Measurements from ENCODE around the gene CNPY4.

The CNPY4 gene
- long read RNA-seq, partial matches to known transcripts, result 1 of 3 reads
- long read RNA-seq, other reads (novel, unspliced or antisense), result 2 of 3 reads

- Histone ChIP-seq H3K27ac (replicated peaks) (peak within 1 kb of the TSS; percentile 97), H3K4me3 (replicated peaks; ENCODE audit: insufficient read depth, low read length) (peak within 1 kb of the TSS; percentile 77), H3K27me3 (ENCODE audit: insufficient read depth, poor library complexity, severe bottlenecking) (no peaks in the 10 kb centered on the region)
- TF ChIP-seq GABPA (IDR thresholded peaks at IDR 0.05; ENCODE audit: low read depth), result no peak
- TF ChIP-seq, protein P1, sequence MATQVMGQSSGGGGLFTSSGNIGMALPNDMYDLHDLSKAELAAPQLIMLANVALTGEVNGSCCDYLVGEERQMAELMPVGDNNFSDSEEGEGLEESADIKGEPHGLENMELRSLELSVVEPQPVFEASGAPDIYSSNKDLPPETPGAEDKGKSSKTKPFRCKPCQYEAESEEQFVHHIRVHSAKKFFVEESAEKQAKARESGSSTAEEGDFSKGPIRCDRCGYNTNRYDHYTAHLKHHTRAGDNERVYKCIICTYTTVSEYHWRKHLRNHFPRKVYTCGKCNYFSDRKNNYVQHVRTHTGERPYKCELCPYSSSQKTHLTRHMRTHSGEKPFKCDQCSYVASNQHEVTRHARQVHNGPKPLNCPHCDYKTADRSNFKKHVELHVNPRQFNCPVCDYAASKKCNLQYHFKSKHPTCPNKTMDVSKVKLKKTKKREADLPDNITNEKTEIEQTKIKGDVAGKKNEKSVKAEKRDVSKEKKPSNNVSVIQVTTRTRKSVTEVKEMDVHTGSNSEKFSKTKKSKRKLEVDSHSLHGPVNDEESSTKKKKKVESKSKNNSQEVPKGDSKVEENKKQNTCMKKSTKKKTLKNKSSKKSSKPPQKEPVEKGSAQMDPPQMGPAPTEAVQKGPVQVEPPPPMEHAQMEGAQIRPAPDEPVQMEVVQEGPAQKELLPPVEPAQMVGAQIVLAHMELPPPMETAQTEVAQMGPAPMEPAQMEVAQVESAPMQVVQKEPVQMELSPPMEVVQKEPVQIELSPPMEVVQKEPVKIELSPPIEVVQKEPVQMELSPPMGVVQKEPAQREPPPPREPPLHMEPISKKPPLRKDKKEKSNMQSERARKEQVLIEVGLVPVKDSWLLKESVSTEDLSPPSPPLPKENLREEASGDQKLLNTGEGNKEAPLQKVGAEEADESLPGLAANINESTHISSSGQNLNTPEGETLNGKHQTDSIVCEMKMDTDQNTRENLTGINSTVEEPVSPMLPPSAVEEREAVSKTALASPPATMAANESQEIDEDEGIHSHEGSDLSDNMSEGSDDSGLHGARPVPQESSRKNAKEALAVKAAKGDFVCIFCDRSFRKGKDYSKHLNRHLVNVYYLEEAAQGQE (IDR thresholded peaks at IDR 0.05; ENCODE audit: insufficient replicate concordance, low read depth), result peak; percentile 84
- TF ChIP-seq, protein P2, sequence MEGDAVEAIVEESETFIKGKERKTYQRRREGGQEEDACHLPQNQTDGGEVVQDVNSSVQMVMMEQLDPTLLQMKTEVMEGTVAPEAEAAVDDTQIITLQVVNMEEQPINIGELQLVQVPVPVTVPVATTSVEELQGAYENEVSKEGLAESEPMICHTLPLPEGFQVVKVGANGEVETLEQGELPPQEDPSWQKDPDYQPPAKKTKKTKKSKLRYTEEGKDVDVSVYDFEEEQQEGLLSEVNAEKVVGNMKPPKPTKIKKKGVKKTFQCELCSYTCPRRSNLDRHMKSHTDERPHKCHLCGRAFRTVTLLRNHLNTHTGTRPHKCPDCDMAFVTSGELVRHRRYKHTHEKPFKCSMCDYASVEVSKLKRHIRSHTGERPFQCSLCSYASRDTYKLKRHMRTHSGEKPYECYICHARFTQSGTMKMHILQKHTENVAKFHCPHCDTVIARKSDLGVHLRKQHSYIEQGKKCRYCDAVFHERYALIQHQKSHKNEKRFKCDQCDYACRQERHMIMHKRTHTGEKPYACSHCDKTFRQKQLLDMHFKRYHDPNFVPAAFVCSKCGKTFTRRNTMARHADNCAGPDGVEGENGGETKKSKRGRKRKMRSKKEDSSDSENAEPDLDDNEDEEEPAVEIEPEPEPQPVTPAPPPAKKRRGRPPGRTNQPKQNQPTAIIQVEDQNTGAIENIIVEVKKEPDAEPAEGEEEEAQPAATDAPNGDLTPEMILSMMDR (IDR thresholded peaks at IDR 0.05; ENCODE audit: insufficient read depth, low read length), result no peak
- TF ChIP-seq SPI1 (IDR thresholded peaks at IDR 0.05; ENCODE audit: borderline replicate concordance, low read depth), result no peak
- TF ChIP-seq POLR2AphosphoS5 (IDR thresholded peaks at IDR 0.05; ENCODE audit: low read depth), result peak; percentile 57; the same call in 1 of the 2 replicates
- peak; percentile 86 to 96 for DNase-seq (ENCODE audit: low read depth in 1 of 2, low spot score in 1 of 2)
These were observed at the start of gene CNPY4, which contains the start of gene TAF6 for GRCh38 chr7:100119072-100119969. TSS of gene CNPY4 (plus strand) at chr7:100119634. CDS start at chr7:100119745, 111 bp downstream. TSS of gene TAF6 (minus strand) at chr7:100119358. CDS start at chr7:100114209, 5,149 bp downstream.

DNA sequence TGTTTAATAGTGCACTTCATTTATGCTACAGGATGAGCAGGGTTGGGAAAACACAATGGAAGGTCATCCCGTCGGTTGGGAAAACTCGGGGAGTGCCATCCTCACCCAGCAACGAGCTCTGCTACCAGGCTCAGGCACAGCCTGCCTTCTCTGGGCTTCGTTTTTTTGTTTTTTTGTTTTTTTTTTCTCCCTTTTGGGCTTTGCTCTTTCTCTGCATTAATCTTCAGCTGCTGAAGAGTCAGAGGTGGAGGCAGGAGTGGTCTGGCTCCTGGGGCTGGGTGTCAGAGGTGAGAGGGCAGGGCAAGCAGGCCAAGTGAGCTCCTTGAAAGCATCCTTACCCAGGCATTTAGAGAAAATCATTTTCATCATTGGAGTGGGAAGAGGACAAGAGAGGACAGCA, 49.4 kb upstream of the CNPY4 start:
- TF ChIP-seq POLR2AphosphoS5 (IDR thresholded peaks at IDR 0.05; ENCODE audit: low read depth) (no peak), SPI1 (IDR thresholded peaks at IDR 0.05; ENCODE audit: borderline replicate concordance, low read depth) (no peak), GABPA (IDR thresholded peaks at IDR 0.05; ENCODE audit: low read depth) (no peak)
- TF ChIP-seq, protein P1 (IDR thresholded peaks at IDR 0.05; ENCODE audit: insufficient replicate concordance, low read depth), result no peak
- TF ChIP-seq, protein P2 (IDR thresholded peaks at IDR 0.05; ENCODE audit: insufficient read depth, low read length), result no peak
- Histone ChIP-seq H3K27me3 (ENCODE audit: insufficient read depth, poor library complexity, severe bottlenecking) (no peaks in the 10 kb centered on the region), H3K4me3 (replicated peaks; ENCODE audit: insufficient read depth, low read length) (no peak overlapping the region), H3K27ac (replicated peaks) (no peak overlapping the region)
- DNase-seq (ENCODE audit: low read depth in 1 of 2, low spot score in 1 of 2), result no peak

DNA sequence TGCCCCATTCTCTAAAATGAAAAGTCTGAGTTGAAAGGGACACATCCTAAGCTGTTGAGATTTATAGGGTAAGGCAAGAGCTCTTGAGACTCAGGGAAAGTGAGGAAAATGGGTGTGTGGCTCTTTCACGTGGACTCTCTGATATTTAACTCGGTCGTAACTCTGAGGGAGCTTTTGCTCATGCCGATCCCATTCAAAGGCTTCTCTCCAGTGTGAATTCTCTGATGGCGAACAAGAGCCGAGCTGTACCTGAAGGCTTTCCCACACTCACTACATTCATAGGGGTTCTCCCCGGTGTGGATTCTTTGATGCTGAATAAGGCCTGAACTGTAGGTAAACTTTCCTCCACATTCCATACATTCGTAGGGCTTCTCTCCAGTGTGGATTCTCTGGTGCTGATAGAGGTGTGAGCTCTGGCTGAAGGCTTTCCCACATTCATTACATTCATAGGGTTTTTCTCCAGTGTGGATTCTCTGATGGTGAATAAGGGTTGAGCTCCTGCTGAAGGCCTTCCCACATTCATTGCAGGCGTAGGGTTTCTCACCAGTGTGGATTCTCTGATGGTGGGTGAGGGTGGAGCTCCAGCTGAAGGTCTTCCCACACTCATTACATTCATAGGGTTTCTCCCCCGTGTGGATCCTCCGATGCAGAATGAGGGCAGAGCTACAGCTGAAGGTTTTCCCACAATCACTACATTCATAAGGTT, 48.3 kb upstream of the CNPY4 start:
- no peak for DNase-seq (ENCODE audit: low read depth in 1 of 2, low spot score in 1 of 2)
- TF ChIP-seq SPI1 (IDR thresholded peaks at IDR 0.05; ENCODE audit: borderline replicate concordance, low read depth) (no peak), POLR2AphosphoS5 (IDR thresholded peaks at IDR 0.05; ENCODE audit: low read depth) (peak; percentile 54; the same call in 1 of the 2 replicates)
- no peak overlapping the region for H3K4me3 ChIP-seq (replicated peaks; ENCODE audit: insufficient read depth, low read length)
- H3K27ac ChIP-seq (replicated peaks), result no peak overlapping the region
- H3K27me3 ChIP-seq (ENCODE audit: insufficient read depth, poor library complexity, severe bottlenecking), result no peaks in the 10 kb centered on the region

- Histone ChIP-seq H3K27ac (replicated peaks) (no peak overlapping the region), H3K27me3 (ENCODE audit: insufficient read depth, poor library complexity, severe bottlenecking) (no peaks in the 10 kb centered on the region), H3K4me3 (replicated peaks; ENCODE audit: insufficient read depth, low read length) (no peak overlapping the region)
- TF ChIP-seq, protein P1 (IDR thresholded peaks at IDR 0.05; ENCODE audit: insufficient replicate concordance, low read depth), result no peak
- TF ChIP-seq SPI1 (IDR thresholded peaks at IDR 0.05; ENCODE audit: borderline replicate concordance, low read depth), result no peak
- TF ChIP-seq GABPA (IDR thresholded peaks at IDR 0.05; ENCODE audit: low read depth), result no peak
- TF ChIP-seq, protein P2 (IDR thresholded peaks at IDR 0.05; ENCODE audit: insufficient read depth, low read length), result no peak
- no peak for TF ChIP-seq POLR2AphosphoS5 (IDR thresholded peaks at IDR 0.05; ENCODE audit: low read depth)
- no peak for DNase-seq (ENCODE audit: low read depth in 1 of 2, low spot score in 1 of 2)
These were observed 47.0 kb upstream of the CNPY4 start for GRCh38 chr7:100072462-100072861.
